GM23248 (cell line): ENCODE results near the gene DLG2. TPM values are rescaled to one million over a fixed set of nuclear protein-coding genes. Genes with fewer than 3 reads are reported as not detected.

Source experiments
- DNase-seq: peaks from one replicate; pipeline ENCODE4 v3.0.0-alpha.2; 2015
- H2AFZ ChIP-seq: fragments of 200-600 bp; sonication (generic); 2 replicates; pipeline ENCODE4 v1.6.1; 2016; ENCODE audit warnings: antibody characterized with exemption
- H3F3A ChIP-seq: fragments of 200-600 bp; sonication (generic); 2 replicates; pipeline ENCODE4 v1.6.1; 2016; ENCODE audit warnings: mild to moderate bottlenecking, antibody characterized with exemption, mixed run types; ENCODE audit not compliant: insufficient read depth
- H3K27ac ChIP-seq: fragments of 200-600 bp; sonication (generic); 2 replicates; pipeline ENCODE4 v1.5.1; 2016; ENCODE audit warnings: mild to moderate bottlenecking
- H3K27me3 ChIP-seq: fragments of 200-600 bp; sonication (generic); replicated peaks from 2 replicates; pipeline ENCODE4 v1.6.1; 2016; ENCODE audit warnings: mild to moderate bottlenecking; ENCODE audit not compliant: insufficient read depth
- H3K36me3 ChIP-seq: fragments of 200-600 bp; sonication (generic); 2 replicates; pipeline ENCODE4 v1.6.1; 2016; ENCODE audit warnings: low read depth, mild to moderate bottlenecking
- H3K4me1 ChIP-seq: fragments of 200-600 bp; sonication (generic); 2 replicates; pipeline ENCODE4 v1.6.1; 2016; ENCODE audit warnings: mild to moderate bottlenecking; ENCODE audit not compliant: insufficient read depth
- H3K4me2 ChIP-seq: fragments of 200-600 bp; sonication (generic); one replicate; pipeline ENCODE4 v1.6.1; 2016; ENCODE audit warnings: mild to moderate bottlenecking; ENCODE audit not compliant: unreplicated experiment
- H3K4me3 ChIP-seq: fragments of 200-600 bp; sonication (generic); 2 replicates; pipeline ENCODE4 v1.5.1; 2016; ENCODE audit warnings: mild to moderate bottlenecking
- H3K79me2 ChIP-seq: fragments of 200-600 bp; sonication (generic); 2 replicates; pipeline ENCODE4 v1.6.1; 2016; ENCODE audit warnings: mild to moderate bottlenecking; ENCODE audit not compliant: insufficient read depth
- H3K9ac ChIP-seq: fragments of 200-600 bp; sonication (generic); 2 replicates; pipeline ENCODE4 v1.6.1; 2016; ENCODE audit warnings: mild to moderate bottlenecking
- H3K9me2 ChIP-seq: fragments of 200-600 bp; sonication (generic); 2 replicates; pipeline ENCODE4 v1.6.1; 2016; ENCODE audit warnings: mixed run types, mild to moderate bottlenecking, moderate library complexity; ENCODE audit not compliant: insufficient read depth
- H3K9me3 ChIP-seq: fragments of 200-600 bp; sonication (generic); one replicate; pipeline ENCODE4 v1.6.1; 2017; ENCODE audit warnings: low read depth
- H4K20me1 ChIP-seq: fragments of 200-600 bp; sonication (generic); 2 replicates; pipeline ENCODE4 v1.6.0; 2016; ENCODE audit not compliant: insufficient read depth
- EZH2 ChIP-seq: fragments of 200-600 bp; sonication (generic); IDR thresholded peaks from 2 replicates; pipeline ENCODE4 v1.6.1; 2018; ENCODE audit warnings: antibody characterized with exemption, mild to moderate bottlenecking; ENCODE audit not compliant: insufficient read depth, poor library complexity, severe bottlenecking
- EZH2phosphoT487 ChIP-seq: fragments of 200-600 bp; sonication (generic); IDR thresholded peaks from 2 replicates; pipeline ENCODE4 v1.6.1; 2018; ENCODE audit warnings: antibody characterized with exemption, moderate library complexity, mild to moderate bottlenecking, low read depth; ENCODE audit not compliant: insufficient read depth
- WGBS, 2 experiments: methylation state at CpG; one replicate each; pipeline ENCODE4 v1.1.6; 2015 to 2017; ENCODE audit warnings: low lambda C conversion rate in 2 of 2, low coverage in 1 of 2; ENCODE audit errors: missing lambda C conversion rate in 2 of 2; 5-methylcytosine and 5-hydroxymethylcytosine counted together
- in situ Hi-C: fragments of 300-500 bp; cut with MboI; formaldehyde crosslinking; loops from 2 replicates; pipeline ENCODE4 v1.15.0; 2020
- polyA plus RNA-seq: library from polyadenylated mRNA; unstranded; fragments of >200 nt; fragmentation: Nextera tagmentation; extraction: Ambion mirVana; gene quantifications from 2 replicates; pipeline ENCODE4 v1.2.1, GENCODE V29; 2016
- total RNA-seq: library from RNA; depleted of rRNA; stranded (reverse); fragments of >200 nt; shearing (Covaris generic); gene quantifications from 2 replicates; pipeline ENCODE4 v1.2.3, GENCODE V29; 2014

The DLG2 gene
- total and polyA plus RNA-seq, 2 experiments from 2014 or later: 1.1 to 1.7 TPM

DNA sequence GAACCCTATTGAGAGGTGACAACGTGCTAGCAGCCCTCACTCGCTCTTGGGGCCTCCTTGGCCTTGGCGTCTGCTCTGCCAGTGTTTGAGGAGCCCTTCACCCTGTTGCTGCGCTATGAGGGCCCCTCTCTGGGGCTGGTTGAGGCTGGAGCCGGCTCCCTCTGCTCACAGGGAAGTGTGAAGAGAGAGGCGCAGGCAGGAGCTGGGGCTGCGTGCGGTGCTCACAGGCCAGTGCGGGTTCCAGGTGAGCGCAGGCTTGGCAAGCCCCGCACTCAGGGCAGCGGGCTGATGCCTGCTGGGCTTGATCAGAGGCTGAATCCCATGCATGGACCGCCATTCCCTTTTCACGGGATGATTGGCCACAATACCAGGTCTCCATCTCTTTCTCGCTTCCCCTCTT, 90.7 kb downstream of the DLG2 start:
- no peaks in the 10 kb centered on the region for H3K36me3 ChIP-seq
- no peak overlapping the region for H3K4me3 ChIP-seq
- TF ChIP-seq EZH2phosphoT487: no peak
- no peak for TF ChIP-seq EZH2
- H2AFZ ChIP-seq: no peak overlapping the region
- H3K9me2 ChIP-seq: no peaks in the 10 kb centered on the region
- no peaks in the 10 kb centered on the region for H3K9me3 ChIP-seq
- DNase-seq: no peak
- no peaks in the 10 kb centered on the region for H4K20me1 ChIP-seq
- 66 to 72% methylated on average over 15 of the region's 15 CpGs for WGBS, 2 experiments
- no peaks in the 10 kb centered on the region for H3K4me1 ChIP-seq
- no peaks in the 10 kb centered on the region for H3F3A ChIP-seq
- no peak overlapping the region for H3K4me2 ChIP-seq
- no peak overlapping the region for H3K27ac ChIP-seq
- no peaks in the 10 kb centered on the region for H3K27me3 ChIP-seq
- in situ Hi-C loops: no loop called here
- H3K79me2 ChIP-seq: no peaks in the 10 kb centered on the region
- H3K9ac ChIP-seq: no peak overlapping the region

DNA sequence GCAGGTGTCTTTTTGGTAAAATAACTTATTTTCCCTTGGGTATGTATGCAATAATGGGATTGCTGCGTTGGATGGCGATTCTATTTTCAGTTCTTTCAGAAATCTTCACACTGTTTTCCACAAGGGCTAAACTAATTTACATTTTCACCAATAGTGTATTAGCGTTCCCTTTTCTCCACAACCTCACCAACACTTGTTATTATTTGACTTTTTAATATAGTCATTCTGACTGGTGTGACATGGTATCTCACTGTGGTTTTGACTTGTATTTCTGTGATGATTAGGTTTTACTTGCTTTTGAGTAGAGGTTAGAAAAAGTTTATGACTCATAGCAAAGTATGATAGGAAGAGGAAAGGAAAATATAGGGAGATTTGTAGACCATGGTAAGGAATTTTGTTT, 92.3 kb downstream of the DLG2 start:
- Histone ChIP-seq H3K4me1 (no peaks in the 10 kb centered on the region), H3F3A (no peaks in the 10 kb centered on the region), H3K9me3 (no peaks in the 10 kb centered on the region), H3K9me2 (no peaks in the 10 kb centered on the region), H3K9ac (no peak overlapping the region), H3K4me2 (no peak overlapping the region), H3K36me3 (no peaks in the 10 kb centered on the region), H4K20me1 (no peaks in the 10 kb centered on the region), H3K27me3 (no peaks in the 10 kb centered on the region), H3K4me3 (no peak overlapping the region), H2AFZ (no peak overlapping the region), H3K27ac (no peak overlapping the region), H3K79me2 (no peaks in the 10 kb centered on the region)
- no peak for DNase-seq
- no peak for TF ChIP-seq EZH2
- in situ Hi-C loops: no loop called here
- 44 to 53% methylated on average over 3 of the region's 3 CpGs for WGBS, 2 experiments

DNA sequence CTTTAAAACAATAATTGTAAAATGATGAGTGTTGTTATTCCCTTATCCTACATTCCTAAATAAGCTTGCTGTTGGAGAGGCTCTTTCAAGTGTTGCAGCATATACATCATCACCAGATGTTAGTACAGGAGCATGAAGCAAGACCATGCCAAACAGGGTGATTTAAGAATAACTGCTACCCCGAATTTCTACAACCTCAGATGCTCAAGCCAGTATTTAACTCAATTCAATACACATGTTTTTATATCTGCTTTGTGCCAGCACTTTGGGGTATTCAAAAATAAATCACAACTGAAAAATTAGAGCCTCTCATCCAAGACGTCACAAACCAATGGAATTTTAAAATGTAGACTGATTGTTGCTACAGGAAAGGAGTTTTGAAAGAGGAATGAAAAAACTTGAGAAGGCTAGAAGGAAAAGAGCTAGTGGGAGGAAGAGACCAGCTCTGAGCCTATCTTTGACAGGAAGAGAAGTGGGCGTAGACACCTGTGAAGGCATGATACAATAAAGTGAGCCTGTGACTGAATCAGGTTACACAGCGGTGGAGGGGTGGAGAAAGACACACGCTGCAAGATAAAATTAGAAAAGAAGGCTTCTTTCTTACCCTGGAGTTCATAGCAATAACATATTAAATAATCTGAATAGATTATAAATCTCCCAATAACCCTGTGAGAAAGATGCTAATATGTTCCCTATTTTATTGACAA, 95.8 kb downstream of the DLG2 start:
- no peaks in the 10 kb centered on the region for H3K4me1 ChIP-seq
- H3K27me3 ChIP-seq: no peaks in the 10 kb centered on the region
- H3K9ac ChIP-seq: no peak overlapping the region
- in situ Hi-C loops: no loop called here
- H3F3A ChIP-seq: no peaks in the 10 kb centered on the region
- TF ChIP-seq EZH2phosphoT487 (no peak), EZH2 (no peak)
- H3K9me2 ChIP-seq: 0 out of 2 replicates have a peak, but pooled peaks cover 4% of the 10 kb centered on the region
- no peak overlapping the region for H2AFZ ChIP-seq
- no peaks in the 10 kb centered on the region for H3K79me2 ChIP-seq
- H3K36me3 ChIP-seq: no peaks in the 10 kb centered on the region
- no peak for DNase-seq
- H3K9me3 ChIP-seq: no peaks in the 10 kb centered on the region
- H4K20me1 ChIP-seq: no peaks in the 10 kb centered on the region
- 27 to 31% methylated on average over 5 of the region's 5 CpGs for WGBS, 2 experiments
- H3K4me2 ChIP-seq: no peak overlapping the region
- no peak overlapping the region for H3K4me3 ChIP-seq
- no peak overlapping the region for H3K27ac ChIP-seq

DNA sequence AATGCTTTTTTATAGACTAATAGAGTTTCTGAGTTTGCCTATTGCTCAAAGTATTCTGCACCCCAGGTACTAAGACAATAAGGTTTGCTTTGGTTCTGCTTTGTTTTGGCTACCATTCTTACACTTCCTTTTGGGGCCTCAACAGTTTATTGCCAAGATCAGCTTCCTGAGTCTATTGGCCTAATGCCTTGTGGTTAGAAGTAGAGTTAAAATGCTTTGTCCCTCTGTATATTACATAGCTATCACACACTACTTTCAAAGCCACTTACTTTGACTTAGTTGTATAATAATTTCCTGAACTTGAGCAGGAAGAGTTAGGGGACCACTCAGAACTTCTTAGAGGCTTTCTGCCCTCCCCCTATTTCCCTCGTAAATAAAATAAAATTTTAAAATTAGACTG, 96.5 kb downstream of the DLG2 start:
- no peak overlapping the region for H3K4me3 ChIP-seq
- H3K27ac ChIP-seq: no peak overlapping the region
- no peak for DNase-seq
- no peaks in the 10 kb centered on the region for H3K4me1 ChIP-seq
- H3K9me2 ChIP-seq: 0 out of 2 replicates have a peak, but pooled peaks cover 4% of the 10 kb centered on the region
- no peak overlapping the region for H3K4me2 ChIP-seq
- no peaks in the 10 kb centered on the region for H3K9me3 ChIP-seq
- no peaks in the 10 kb centered on the region for H3K79me2 ChIP-seq
- TF ChIP-seq EZH2: no peak
- no peak for TF ChIP-seq EZH2phosphoT487
- no peak overlapping the region for H2AFZ ChIP-seq
- in situ Hi-C loops: no loop called here
- 40 to 50% methylated on average over 1 of the region's 1 CpG for WGBS, 2 experiments
- no peaks in the 10 kb centered on the region for H3K27me3 ChIP-seq
- no peaks in the 10 kb centered on the region for H4K20me1 ChIP-seq
- no peak overlapping the region for H3K9ac ChIP-seq
- H3F3A ChIP-seq: no peaks in the 10 kb centered on the region
- H3K36me3 ChIP-seq: no peaks in the 10 kb centered on the region

DNA sequence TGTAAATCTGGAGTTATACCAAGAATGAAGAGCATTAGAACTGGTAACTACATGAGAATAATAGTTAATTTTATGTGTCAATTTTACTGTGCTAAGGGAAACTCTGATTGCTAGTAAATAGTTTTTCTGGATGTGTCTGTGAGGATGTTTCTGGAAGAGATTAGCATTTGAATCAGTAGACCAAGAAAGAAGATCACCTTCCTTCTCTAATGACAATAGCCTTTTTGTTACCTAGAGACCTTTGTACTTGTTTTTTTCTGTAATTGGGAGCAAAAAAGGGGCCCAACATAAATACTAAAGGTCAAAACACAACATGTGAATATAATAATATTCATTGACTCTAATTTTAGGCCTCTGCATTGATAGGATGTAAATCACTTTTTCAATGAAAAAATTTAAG, 100.6 kb downstream of the DLG2 start:
- Histone ChIP-seq H4K20me1 (no peaks in the 10 kb centered on the region), H3K9me2 (0 out of 2 replicates have a peak, but pooled peaks cover 4% of the 10 kb centered on the region), H3K36me3 (no peaks in the 10 kb centered on the region), H3K9me3 (no peaks in the 10 kb centered on the region), H3K4me2 (no peak overlapping the region), H2AFZ (no peak overlapping the region), H3K27ac (no peak overlapping the region), H3K4me3 (no peak overlapping the region), H3F3A (no peaks in the 10 kb centered on the region), H3K79me2 (no peaks in the 10 kb centered on the region), H3K27me3 (no peaks in the 10 kb centered on the region), H3K4me1 (no peaks in the 10 kb centered on the region), H3K9ac (no peak overlapping the region)
- no peak for DNase-seq
- no peak for TF ChIP-seq EZH2phosphoT487
- no peak for TF ChIP-seq EZH2
- in situ Hi-C loops: no loop called here
